H1 (cell line): ENCODE data around the gene PAPOLG. TPM values are rescaled to one million over a fixed set of nuclear protein-coding genes. Genes with fewer than 3 reads are reported as not detected.

ENCODE experiments used
- BACH1 ChIP-seq: IDR thresholded peaks from 2 replicates; pipeline ENCODE4 v1.6.1; 2012; ENCODE audit warnings: low read length, improper control_type of control experiment
- POLR2AphosphoS5 ChIP-seq: IDR thresholded peaks from 2 replicates; pipeline ENCODE4 v1.6.1; 2011; ENCODE audit warnings: low read depth, low read length
- TAF1 ChIP-seq: IDR thresholded peaks from 2 replicates; pipeline ENCODE4 v1.6.1; 2011; ENCODE audit warnings: mild to moderate bottlenecking, low read depth, low read length
- polyA plus RNA-seq, 7 experiments: library from polyadenylated mRNA; depleted of rRNA in 3 of 7; stranded (reverse) in 5 of 7; unstranded in 2 of 7; fragments of >200 nt in 5 of 7; fragments of 200-250 nt in 2 of 7; gene quantifications; 1 replicate in 5 of 7; 2 replicates in 1 of 7; 4 replicates in 1 of 7; pipeline versions ENCODE4 v1.2.1 to v1.2.3, GENCODE V29; 2011 to 2013; ENCODE audit warnings: missing spikeins in 2 of 7, mixed read lengths in 2 of 7
- total RNA-seq: library from RNA; stranded (reverse); fragmentation: NEBNext Ultra II Directional; extraction: Animal tissue kit (Norgen Biotek cat#: 25700); gene quantifications from 2 replicates; pipeline ENCODE4 v1.2.1, GENCODE V29; 2021
- TF ChIP-seq, protein P1 (sequence below): IDR thresholded peaks from 2 replicates; pipeline ENCODE4 v1.6.1; 2011; ENCODE audit warnings: low read depth, mild to moderate bottlenecking, low read length; ENCODE audit not compliant: insufficient read depth

Gene PAPOLG
- total and polyA plus RNA-seq, 2 of the 8 experiments (the other 6 are each of a cell fraction or from before 2014, with no cell fraction given): 6.5 to 21.5 TPM

DNA sequence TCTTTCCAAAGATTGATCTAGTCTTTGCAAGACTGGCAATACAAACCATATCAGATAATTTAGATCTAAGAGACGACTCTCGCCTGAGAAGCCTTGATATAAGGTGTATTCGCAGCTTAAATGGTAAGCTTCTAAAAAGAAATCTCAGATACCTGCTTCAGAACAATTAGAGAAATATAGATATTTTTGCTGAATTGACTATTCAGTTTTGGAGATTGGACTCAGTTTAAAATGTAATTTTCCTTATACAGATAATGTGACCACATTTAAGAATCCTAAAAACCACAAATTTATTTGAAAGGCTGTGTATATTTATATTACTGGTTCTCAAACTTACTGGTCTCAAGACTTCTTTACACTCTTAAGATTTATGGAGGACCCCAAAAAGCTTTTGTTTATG lies 15.4 kb downstream of the PAPOLG start (continued):
- no peak for TF ChIP-seq TAF1
- no peak for TF ChIP-seq BACH1
- TF ChIP-seq, protein P1, sequence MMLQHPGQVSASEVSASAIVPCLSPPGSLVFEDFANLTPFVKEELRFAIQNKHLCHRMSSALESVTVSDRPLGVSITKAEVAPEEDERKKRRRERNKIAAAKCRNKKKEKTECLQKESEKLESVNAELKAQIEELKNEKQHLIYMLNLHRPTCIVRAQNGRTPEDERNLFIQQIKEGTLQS: no peak
- no peak for TF ChIP-seq POLR2AphosphoS5
